WTC11 (cell line): ENCODE data around the gene GLT8D1. TPM values are rescaled to one million over a fixed set of nuclear protein-coding genes. Genes with fewer than 3 reads are reported as not detected.

Experiments
- ATAC-seq: fragments of 200-7000 bp; cut with Tn5 transposase; 2 replicates; pipeline ENCODE4 v1.10.0; 2021; ENCODE audit warnings: mild to moderate bottlenecking, moderate library complexity
- CTCF ChIA-PET: fragments of 300-600 bp; sonication (Branson Sonifier 250); formaldehyde crosslinking; loops from one replicate; lab custom pipeline; 2021; ENCODE audit warnings: antibody characterized with exemption; lab: Charles Lee
- POLR2A ChIA-PET: fragments of 350-600 bp; sonication (Branson Sonifier 250); formaldehyde crosslinking; loops from one replicate; lab custom pipeline; 2021; ENCODE audit warnings: antibody characterized with exemption; lab: Charles Lee
- DNase-seq: peaks from one replicate; pipeline ENCODE4 v3.0.0; 2021; ENCODE audit warnings: low spot score
- H3K27ac Mint-ChIP-seq: 2 replicates; pipeline ENCODE4 v1.8.0; 2021; ENCODE audit warnings: mixed read lengths
- H3K27me3 Mint-ChIP-seq: 2 replicates; pipeline ENCODE4 v1.8.0; 2021; ENCODE audit warnings: low read depth, mild to moderate bottlenecking, moderate library complexity, mixed read lengths
- H3K36me3 Mint-ChIP-seq: 2 replicates; pipeline ENCODE4 v1.8.0; 2021; ENCODE audit warnings: mixed read lengths
- H3K4me1 Mint-ChIP-seq: 2 replicates; pipeline ENCODE4 v1.8.0; 2022; ENCODE audit warnings: mixed read lengths
- H3K4me3 Mint-ChIP-seq: 2 replicates; pipeline ENCODE4 v1.8.0; 2021; ENCODE audit warnings: mild to moderate bottlenecking, moderate library complexity, mixed read lengths
- H3K9me3 Mint-ChIP-seq: 2 replicates; pipeline ENCODE4 v1.8.0; 2021; ENCODE audit warnings: mixed read lengths
- ATF6 ChIP-seq: sonication (generic); formaldehyde crosslinking; IDR thresholded peaks from 2 replicates; pipeline ENCODE4 v1.8.1; 2023; ENCODE audit warnings: mild to moderate bottlenecking, missing genetic modification reagents
- CREM ChIP-seq: sonication (generic); formaldehyde crosslinking; IDR thresholded peaks from 2 replicates; pipeline ENCODE4 v1.8.1; 2022; ENCODE audit warnings: mild to moderate bottlenecking, missing genetic modification reagents, moderate library complexity
- CTCF ChIP-seq: fragments of 200-600 bp; IDR thresholded peaks from 2 replicates; pipeline ENCODE4 v1.8.0; 2022; ENCODE audit warnings: antibody characterized with exemption
- ETV6 ChIP-seq: sonication (generic); formaldehyde crosslinking; IDR thresholded peaks from 2 replicates; pipeline ENCODE4 v1.8.1; 2022; ENCODE audit warnings: mild to moderate bottlenecking, missing genetic modification reagents
- FOXP1 ChIP-seq: sonication (generic); formaldehyde crosslinking; IDR thresholded peaks from 2 replicates; pipeline ENCODE4 v1.8.0; 2022; ENCODE audit warnings: missing genetic modification reagents, mild to moderate bottlenecking, moderate library complexity, borderline replicate concordance
- HMGA2 ChIP-seq: fragments of 250-450 bp; sonication (Bioruptor Pico); IDR thresholded peaks from 2 replicates; pipeline ENCODE4 v1.4.0; 2021; ENCODE audit warnings: mild to moderate bottlenecking, moderate library complexity
- IRF2 ChIP-seq: sonication (generic); formaldehyde crosslinking; IDR thresholded peaks from 2 replicates; pipeline ENCODE4 v1.8.0; 2022; ENCODE audit warnings: low read depth, missing genetic modification reagents, borderline replicate concordance
- MYBL2 ChIP-seq: sonication (generic); formaldehyde crosslinking; IDR thresholded peaks from 2 replicates; pipeline ENCODE4 v1.8.1; 2023; ENCODE audit warnings: mild to moderate bottlenecking, moderate library complexity, missing genetic modification reagents
- RORB ChIP-seq: fragments of 250-450 bp; sonication (Bioruptor Pico); IDR thresholded peaks from 2 replicates; pipeline ENCODE4 v1.9.0; 2021; ENCODE audit warnings: mild to moderate bottlenecking
- SP1 ChIP-seq: sonication (generic); formaldehyde crosslinking; conservative IDR thresholded peaks from 2 replicates; pipeline ENCODE4 v1.8.1; 2022; ENCODE audit warnings: missing genetic modification reagents
- TEAD4 ChIP-seq: sonication (generic); formaldehyde crosslinking; IDR thresholded peaks from 2 replicates; pipeline ENCODE4 v1.8.0; 2022; ENCODE audit warnings: mild to moderate bottlenecking, missing genetic modification reagents
- TP53 ChIP-seq: sonication (generic); formaldehyde crosslinking; IDR thresholded peaks from 2 replicates; pipeline ENCODE4 v1.8.1; 2023; ENCODE audit warnings: mild to moderate bottlenecking, missing genetic modification reagents
- USF2 ChIP-seq: sonication (generic); formaldehyde crosslinking; IDR thresholded peaks from 2 replicates; pipeline ENCODE4 v1.8.1; 2023; ENCODE audit warnings: mild to moderate bottlenecking, missing genetic modification reagents, moderate library complexity
- ZMAT4 ChIP-seq: fragments of 250-450 bp; sonication (Bioruptor Pico); IDR thresholded peaks from 2 replicates; pipeline ENCODE4 v1.9.0; 2021; ENCODE audit warnings: mild to moderate bottlenecking
- ZNF138 ChIP-seq: sonication (generic); formaldehyde crosslinking; conservative IDR thresholded peaks from 2 replicates; pipeline ENCODE4 v1.8.1; 2022; ENCODE audit warnings: mild to moderate bottlenecking, moderate library complexity, missing genetic modification reagents
- ZNF423 ChIP-seq: fragments of 250-450 bp; sonication (Bioruptor Pico); IDR thresholded peaks from 2 replicates; pipeline ENCODE4 v2.1.2; 2022; ENCODE audit warnings: mild to moderate bottlenecking, moderate library complexity
- ZNF425 ChIP-seq: fragments of 250-450 bp; sonication (Bioruptor Pico); conservative IDR thresholded peaks from 2 replicates; pipeline ENCODE4 v1.9.0; 2021; ENCODE audit warnings: mild to moderate bottlenecking
- total RNA-seq: library from RNA; stranded (reverse); gene quantifications from 3 replicates; pipeline ENCODE4 v1.2.3, GENCODE V29; 2021
- TF ChIP-seq, protein P1 (sequence below): fragments of 250-450 bp; sonication (Bioruptor Pico); IDR thresholded peaks from 2 replicates; pipeline ENCODE4 v2.1.2; 2022; ENCODE audit warnings: mild to moderate bottlenecking, moderate library complexity
- TF ChIP-seq, protein P2 (sequence below): sonication (generic); formaldehyde crosslinking; IDR thresholded peaks from 2 replicates; pipeline ENCODE4 v1.8.1; 2023; ENCODE audit warnings: mild to moderate bottlenecking, missing genetic modification reagents, moderate library complexity

GLT8D1 gene
- total RNA-seq, 1 experiment from 2014 or later, result 41.2 TPM

GRCh38 chr3:52743152-52743551, 37.6 kb upstream of the GLT8D1 start:
- Mint-ChIP-seq H3K27me3 (no peaks in the 10 kb centered on the region), H3K27ac (no peak overlapping the region), H3K4me1 (no peaks in the 10 kb centered on the region), H3K36me3 (peaks cover 66% of the 10 kb centered on the region), H3K9me3 (no peaks in the 10 kb centered on the region), H3K4me3 (no peak overlapping the region)
- ChIA-PET CTCF (interaction anchor here (0.9 to 1.9 kb wide), 3 partner anchors 28 to 78 kb away, joined by 3 to 6 read pairs (median 4); partner anchors contain the start of gene NEK4), POLR2A (no interaction called here)
- ATAC-seq, result no peak
- DNase-seq, result no peak
- TF ChIP-seq TEAD4 (CRISPR knock-in tag) (no peak), FOXP1 (CRISPR knock-in tag) (no peak), RORB (CRISPR knock-in tag) (no peak), ATF6 (CRISPR knock-in tag) (no peak), CREM (CRISPR knock-in tag) (no peak), HMGA2 (CRISPR knock-in tag) (no peak), ZMAT4 (CRISPR knock-in tag) (no peak), ZNF423 (no peak), SP1 (CRISPR knock-in tag) (no peak), TP53 (CRISPR knock-in tag) (no peak), MYBL2 (no peak), ZNF138 (CRISPR knock-in tag) (no peak)
- TF ChIP-seq, protein P1, sequence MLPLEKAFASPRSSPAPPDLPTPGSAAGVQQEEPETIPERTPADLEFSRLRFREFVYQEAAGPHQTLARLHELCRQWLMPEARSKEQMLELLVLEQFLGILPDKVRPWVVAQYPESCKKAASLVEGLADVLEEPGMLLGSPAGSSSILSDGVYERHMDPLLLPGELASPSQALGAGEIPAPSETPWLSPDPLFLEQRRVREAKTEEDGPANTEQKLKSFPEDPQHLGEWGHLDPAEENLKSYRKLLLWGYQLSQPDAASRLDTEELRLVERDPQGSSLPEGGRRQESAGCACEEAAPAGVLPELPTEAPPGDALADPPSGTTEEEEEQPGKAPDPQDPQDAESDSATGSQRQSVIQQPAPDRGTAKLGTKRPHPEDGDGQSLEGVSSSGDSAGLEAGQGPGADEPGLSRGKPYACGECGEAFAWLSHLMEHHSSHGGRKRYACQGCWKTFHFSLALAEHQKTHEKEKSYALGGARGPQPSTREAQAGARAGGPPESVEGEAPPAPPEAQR (CRISPR knock-in tag), result no peak
- TF ChIP-seq, protein P2, sequence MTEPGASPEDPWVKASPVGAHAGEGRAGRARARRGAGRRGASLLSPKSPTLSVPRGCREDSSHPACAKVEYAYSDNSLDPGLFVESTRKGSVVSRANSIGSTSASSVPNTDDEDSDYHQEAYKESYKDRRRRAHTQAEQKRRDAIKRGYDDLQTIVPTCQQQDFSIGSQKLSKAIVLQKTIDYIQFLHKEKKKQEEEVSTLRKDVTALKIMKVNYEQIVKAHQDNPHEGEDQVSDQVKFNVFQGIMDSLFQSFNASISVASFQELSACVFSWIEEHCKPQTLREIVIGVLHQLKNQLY, result no peak

GRCh38 chr3:52742418-52743041, 36.9 kb upstream of the GLT8D1 start:
- Mint-ChIP-seq H3K27ac (no peak overlapping the region), H3K27me3 (no peaks in the 10 kb centered on the region), H3K9me3 (no peaks in the 10 kb centered on the region), H3K4me3 (no peak overlapping the region), H3K36me3 (peaks cover 66% of the 10 kb centered on the region), H3K4me1 (no peaks in the 10 kb centered on the region)
- TF ChIP-seq CTCF (0 out of 2 replicates have a peak, but pooled peaks have one; percentile 16), USF2 (CRISPR knock-in tag) (no peak), ETV6 (CRISPR knock-in tag) (no peak), IRF2 (CRISPR knock-in tag) (no peak), SP1 (CRISPR knock-in tag) (no peak), ZNF423 (no peak), ZNF138 (CRISPR knock-in tag) (no peak), ZNF425 (CRISPR knock-in tag) (no peak)
- POLR2A ChIA-PET, result no interaction called here
- CTCF ChIA-PET, result interaction anchor here (0.8 to 1.9 kb wide), 4 partner anchors 28 to 78 kb away, joined by 3 to 7 read pairs (median 5); partner anchors contain the start of gene NEK4
- no peak for DNase-seq
- no peak for ATAC-seq
